KMS-11 (cell line): Measurements from ENCODE around the gene EXOC1L.

Experiments
- H2AFZ ChIP-seq: fragments of 200-600 bp; sonication (generic); 2 replicates; pipeline ENCODE4 v1.6.1; 2016; ENCODE audit warnings: antibody characterized with exemption, mixed run types, low read depth
- H3K27ac ChIP-seq: fragments of 200-600 bp; sonication (generic); 2 replicates; pipeline ENCODE4 v1.6.1; 2016; ENCODE audit warnings: mild to moderate bottlenecking, mixed run types
- H3K27me3 ChIP-seq: fragments of 200-600 bp; sonication (generic); 2 replicates; pipeline ENCODE4 v1.6.1; 2017; ENCODE audit warnings: mild to moderate bottlenecking, low read depth, mixed run types, moderate library complexity; ENCODE audit not compliant: insufficient read depth
- H3K36me3 ChIP-seq: fragments of 200-600 bp; sonication (generic); 2 replicates; pipeline ENCODE4 v1.6.1; 2017; ENCODE audit warnings: mild to moderate bottlenecking, mixed run types; ENCODE audit not compliant: insufficient read depth
- H3K4me1 ChIP-seq: fragments of 200-600 bp; sonication (generic); 2 replicates; pipeline ENCODE4 v1.6.1; 2016; ENCODE audit warnings: mild to moderate bottlenecking, low read depth, mixed run types; ENCODE audit not compliant: poor library complexity, severe bottlenecking
- H3K4me2 ChIP-seq: fragments of 200-600 bp; sonication (generic); 2 replicates; pipeline ENCODE4 v1.7.0; 2016; ENCODE audit warnings: mild to moderate bottlenecking, mixed run types
- H3K4me3 ChIP-seq: fragments of 200-600 bp; sonication (generic); IDR thresholded peaks from 2 replicates; pipeline ENCODE4 v1.6.1; 2017; ENCODE audit warnings: low read depth, low read length, mixed read lengths; ENCODE audit not compliant: insufficient read depth
- H3K79me2 ChIP-seq: fragments of 200-600 bp; sonication (generic); 2 replicates; pipeline ENCODE4 v1.6.1; 2016; ENCODE audit warnings: low read depth, mixed run types; ENCODE audit not compliant: insufficient read depth
- H3K9ac ChIP-seq: fragments of 200-600 bp; sonication (generic); 2 replicates; pipeline ENCODE4 v1.6.1; 2016; ENCODE audit warnings: mild to moderate bottlenecking, mixed run types
- H4K20me1 ChIP-seq: fragments of 200-600 bp; sonication (generic); 2 replicates; pipeline ENCODE4 v1.6.1; 2016; ENCODE audit warnings: mild to moderate bottlenecking, mixed run types; ENCODE audit not compliant: insufficient read depth
- CTCF ChIP-seq: fragments of 200-600 bp; sonication (generic); conservative IDR thresholded peaks from 2 replicates; pipeline ENCODE4 v1.6.1; 2017; ENCODE audit warnings: low read depth, mild to moderate bottlenecking, antibody characterized with exemption, low read length, moderate library complexity, mixed read lengths

EXOC1L gene

GRCh38 chr4:55849724-55850123, 30.1 kb downstream of the EXOC1L start:
- Histone ChIP-seq H4K20me1 (no peaks in the 10 kb centered on the region), H3K4me2 (no peak overlapping the region), H3K79me2 (peaks cover 10% of the 10 kb centered on the region), H3K27ac (no peak overlapping the region), H3K27me3 (no peaks in the 10 kb centered on the region), H3K4me3 (no peak overlapping the region), H3K4me1 (peaks cover 9% of the 10 kb centered on the region), H2AFZ (no peak overlapping the region), H3K36me3 (no peaks in the 10 kb centered on the region), H3K9ac (no peak overlapping the region)
- no peak for TF ChIP-seq CTCF

GRCh38 chr4:55851885-55852284, 32.3 kb downstream of the EXOC1L start:
- Histone ChIP-seq H4K20me1 (no peaks in the 10 kb centered on the region; the same call in 1 of the 2 replicates), H2AFZ (no peak overlapping the region), H3K27me3 (no peaks in the 10 kb centered on the region), H3K4me2 (no peak overlapping the region), H3K9ac (no peak overlapping the region), H3K36me3 (no peaks in the 10 kb centered on the region), H3K27ac (no peak overlapping the region), H3K4me1 (peaks cover 12% of the 10 kb centered on the region), H3K79me2 (peaks cover 23% of the 10 kb centered on the region), H3K4me3 (no peak overlapping the region)
- no peak for TF ChIP-seq CTCF

- peak within 1 kb of the TSS; percentile 19; the same call in 1 of the 2 replicates for H3K27ac ChIP-seq
- peak within 1 kb of the TSS; percentile 84 for H2AFZ ChIP-seq
- TF ChIP-seq CTCF = no peak
- H3K4me3 ChIP-seq = peak within 1 kb of the TSS; percentile 94
- no peaks in the 10 kb centered on the region for H3K27me3 ChIP-seq
- H3K36me3 ChIP-seq = no peaks in the 10 kb centered on the region
- peak within 1 kb of the TSS; percentile 71 for H3K9ac ChIP-seq
- H3K4me1 ChIP-seq = peaks cover 12% of the 10 kb centered on the region
- peak within 1 kb of the TSS; percentile 88 for H3K4me2 ChIP-seq
- H4K20me1 ChIP-seq = no peaks in the 10 kb centered on the region; the same call in 1 of the 2 replicates
- peaks cover 23% of the 10 kb centered on the region for H3K79me2 ChIP-seq
These were observed 34.0 kb downstream of the EXOC1L start, which contains the start of gene EXOC1 for GRCh38 chr4:55853484-55854046. EXOC1 (plus strand) TSS chr4:55853648; CDS start chr4:55858324, 4,676 bp downstream.

GRCh38 chr4:55854129-55854528, 34.5 kb downstream of the EXOC1L start:
- Histone ChIP-seq H3K36me3 (no peaks in the 10 kb centered on the region), H3K4me3 (peak overlapping the region; percentile 94), H3K4me1 (peaks cover 12% of the 10 kb centered on the region), H3K79me2 (peaks cover 23% of the 10 kb centered on the region), H3K4me2 (peak overlapping the region; percentile 88), H3K27me3 (no peaks in the 10 kb centered on the region), H3K27ac (no peak overlapping the region), H4K20me1 (no peaks in the 10 kb centered on the region; the same call in 1 of the 2 replicates), H3K9ac (peak overlapping the region; percentile 71; the same call in 1 of the 2 replicates), H2AFZ (peak overlapping the region; percentile 84; the same call in 1 of the 2 replicates)
- TF ChIP-seq CTCF = no peak
